ENCODE data around the gene C1orf210. TPM values are rescaled to one million over a fixed set of nuclear protein-coding genes. Genes with fewer than 3 reads are reported as not detected.

Gene C1orf210
- polyA plus RNA-seq, 1 donor (not counting 4 experiments of a cell fraction or from before 2014, with no cell fraction given) = 5.6 TPM

DNA sequence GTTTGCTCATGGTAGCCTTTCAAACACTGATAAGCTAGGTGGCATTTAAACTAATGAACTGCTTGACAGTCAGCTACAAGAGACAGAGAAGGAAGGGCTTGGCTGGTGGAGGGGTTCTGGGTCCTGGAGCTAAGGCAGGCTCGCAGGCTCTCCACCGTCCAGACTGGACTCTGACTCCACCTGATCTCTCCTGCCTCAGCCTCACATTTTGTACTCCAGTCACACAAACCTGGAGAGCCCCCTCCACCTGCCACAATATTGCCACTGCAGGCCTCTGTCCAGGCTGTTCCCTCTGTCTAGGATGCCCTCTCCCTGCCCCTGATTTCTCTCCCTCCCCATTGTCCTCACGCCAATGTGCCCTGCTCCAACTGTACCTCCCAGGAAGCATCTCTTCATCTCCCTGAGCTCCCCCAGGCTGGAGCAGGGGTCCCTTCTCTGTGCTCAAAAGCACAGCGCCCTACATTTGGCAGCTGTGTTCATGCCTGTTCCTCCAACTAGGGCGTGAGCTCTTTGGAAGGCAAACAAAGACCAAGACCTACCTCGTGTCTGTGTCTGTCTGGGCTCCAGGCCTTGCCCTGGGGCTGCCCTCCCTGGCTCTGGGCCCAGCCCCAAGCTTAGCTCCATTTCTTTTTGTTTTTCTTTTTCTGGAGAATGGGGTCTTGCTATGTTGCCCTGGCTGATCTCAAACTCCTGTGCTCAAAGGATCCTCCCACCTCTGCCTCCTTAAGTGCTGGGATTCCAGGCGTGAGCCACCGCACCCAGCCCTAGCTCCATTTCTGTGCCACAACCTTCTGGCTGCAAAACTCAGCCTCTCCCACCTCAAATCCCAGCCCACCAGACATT lies 18.3 kb upstream of the C1orf210 start:
- H3K4me3 ChIP-seq (ENCODE audit: control insufficient read depth in 2 of 3, extremely low read depth in 1 of 3, insufficient read depth in 2 of 3, low read depth in 1 of 3, low read length in 3 of 3) = no peak overlapping the region
- H3K36me3 ChIP-seq (ENCODE audit: control insufficient read depth in 2 of 2, extremely low read depth in 1 of 2, insufficient read depth in 2 of 2, low read length in 2 of 2) = no peaks in the 10 kb centered on the region
- H3K9ac ChIP-seq (ENCODE audit: control insufficient read depth, extremely low read depth, insufficient read depth, low read length) = no peak overlapping the region
- peaks cover 8% of the 10 kb centered on the region for H3K27me3 ChIP-seq (ENCODE audit: control insufficient read depth, extremely low read depth, insufficient read depth, low read length)
- no peak overlapping the region for H3K4me2 ChIP-seq (ENCODE audit: control insufficient read depth, extremely low read depth, insufficient read depth, low read depth, low read length)
- H3K4me1 ChIP-seq (ENCODE audit: control insufficient read depth, extremely low read depth, insufficient read depth, low read length) = no peaks in the 10 kb centered on the region
- H3K79me2 ChIP-seq (ENCODE audit: control insufficient read depth, insufficient read depth, low read length) = no peaks in the 10 kb centered on the region
- dilution Hi-C loops (cut with MboI; ENCODE audit: extremely low pct_ligation_motif_present, low sequenced_read_pairs) = no loop called here
- no peaks in the 10 kb centered on the region for H4K20me1 ChIP-seq (ENCODE audit: control insufficient read depth, extremely low read depth, insufficient read depth, low read length)
- H3K9me3 ChIP-seq (ENCODE audit: control insufficient read depth, low read depth, low read length) = no peaks in the 10 kb centered on the region
- DNase-seq (ENCODE audit: low read depth, low spot score) (no peak), FAIRE-seq (no peak)
- no peak overlapping the region for H2AFZ ChIP-seq (ENCODE audit: control insufficient read depth, low read length)
- H3K9me1 ChIP-seq (ENCODE audit: control insufficient read depth, extremely low read depth, insufficient read depth, low read length) = no peaks in the 10 kb centered on the region
- no peak for TF ChIP-seq EZH2 (IDR thresholded peaks at IDR 0.05; ENCODE audit: low read length)
- no peak for TF ChIP-seq CTCF (optimal IDR thresholded peaks at IDR 0.05 in 1 of 3, IDR thresholded peaks at IDR 0.05 in 1 of 3, conservative IDR thresholded peaks at IDR 0.05 in 1 of 3; ENCODE audit: extremely low read depth in 1 of 3, insufficient read depth in 2 of 3, low read length in 3 of 3)
- H3K27ac ChIP-seq (ENCODE audit: control insufficient read depth, insufficient read depth, low read length) = no peak overlapping the region

- FAIRE-seq = no peak
- H3K4me1 ChIP-seq (ENCODE audit: control insufficient read depth, extremely low read depth, insufficient read depth, low read length) = no peaks in the 10 kb centered on the region
Observed at GRCh38 chr1:43302721-43303470, 17.5 kb upstream of the C1orf210 start.

More at GRCh38 chr1:43302721-43303470, 17.5 kb upstream of the C1orf210 start:
- H3K9me3 ChIP-seq (ENCODE audit: control insufficient read depth, low read depth, low read length) = no peaks in the 10 kb centered on the region
- H3K79me2 ChIP-seq (ENCODE audit: control insufficient read depth, insufficient read depth, low read length) = no peaks in the 10 kb centered on the region
- TF ChIP-seq EZH2 (IDR thresholded peaks at IDR 0.05; ENCODE audit: low read length) = no peak
- TF ChIP-seq CTCF (optimal IDR thresholded peaks at IDR 0.05 in 1 of 3, IDR thresholded peaks at IDR 0.05 in 1 of 3, conservative IDR thresholded peaks at IDR 0.05 in 1 of 3; ENCODE audit: extremely low read depth in 1 of 3, insufficient read depth in 2 of 3, low read length in 3 of 3) = no peak
- H2AFZ ChIP-seq (ENCODE audit: control insufficient read depth, low read length) = no peak overlapping the region
- no peaks in the 10 kb centered on the region for H4K20me1 ChIP-seq (ENCODE audit: control insufficient read depth, extremely low read depth, insufficient read depth, low read length)
- peaks cover 8% of the 10 kb centered on the region for H3K27me3 ChIP-seq (ENCODE audit: control insufficient read depth, extremely low read depth, insufficient read depth, low read length)
- H3K9me1 ChIP-seq (ENCODE audit: control insufficient read depth, extremely low read depth, insufficient read depth, low read length) = no peaks in the 10 kb centered on the region
- H3K27ac ChIP-seq (ENCODE audit: control insufficient read depth, insufficient read depth, low read length) = no peak overlapping the region
- no peak for DNase-seq (ENCODE audit: low read depth, low spot score)
- H3K4me3 ChIP-seq (ENCODE audit: control insufficient read depth in 2 of 3, extremely low read depth in 1 of 3, insufficient read depth in 2 of 3, low read depth in 1 of 3, low read length in 3 of 3) = no peak overlapping the region
- no peak overlapping the region for H3K4me2 ChIP-seq (ENCODE audit: control insufficient read depth, extremely low read depth, insufficient read depth, low read depth, low read length)
- no peak overlapping the region for H3K9ac ChIP-seq (ENCODE audit: control insufficient read depth, extremely low read depth, insufficient read depth, low read length)
- H3K36me3 ChIP-seq (ENCODE audit: control insufficient read depth in 2 of 2, extremely low read depth in 1 of 2, insufficient read depth in 2 of 2, low read length in 2 of 2) = no peaks in the 10 kb centered on the region
- dilution Hi-C loops (cut with MboI; ENCODE audit: extremely low pct_ligation_motif_present, low sequenced_read_pairs) = no loop called here
